ENCODE measurements around the gene CNTN4.
"Not testable (repeated sequence)": the region's sequence is repeated elsewhere in the genome, so short reads cannot be mapped to it uniquely, and the experiment has no call there.

The CNTN4 gene

DNA sequence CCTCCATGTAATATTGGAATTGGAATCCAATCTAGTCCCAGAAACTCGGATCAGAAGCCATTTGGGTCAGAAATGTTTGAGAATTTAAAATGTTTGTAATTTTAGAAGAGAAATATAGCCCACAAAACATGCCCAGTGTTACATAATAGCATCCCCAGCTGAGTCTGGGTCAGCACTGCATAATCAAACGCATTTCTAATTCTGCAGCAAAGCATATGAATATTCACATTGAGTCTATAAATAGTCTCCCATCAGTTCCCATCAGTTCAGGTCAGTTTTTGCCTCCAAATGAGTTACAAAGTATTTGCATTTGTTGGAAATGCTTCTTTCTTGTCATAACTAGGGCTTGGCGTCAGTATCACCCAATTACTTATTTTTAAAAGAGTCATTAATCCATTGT is 628.4 kb downstream of the CNTN4 start:
- no peak for DNase-seq

DNA sequence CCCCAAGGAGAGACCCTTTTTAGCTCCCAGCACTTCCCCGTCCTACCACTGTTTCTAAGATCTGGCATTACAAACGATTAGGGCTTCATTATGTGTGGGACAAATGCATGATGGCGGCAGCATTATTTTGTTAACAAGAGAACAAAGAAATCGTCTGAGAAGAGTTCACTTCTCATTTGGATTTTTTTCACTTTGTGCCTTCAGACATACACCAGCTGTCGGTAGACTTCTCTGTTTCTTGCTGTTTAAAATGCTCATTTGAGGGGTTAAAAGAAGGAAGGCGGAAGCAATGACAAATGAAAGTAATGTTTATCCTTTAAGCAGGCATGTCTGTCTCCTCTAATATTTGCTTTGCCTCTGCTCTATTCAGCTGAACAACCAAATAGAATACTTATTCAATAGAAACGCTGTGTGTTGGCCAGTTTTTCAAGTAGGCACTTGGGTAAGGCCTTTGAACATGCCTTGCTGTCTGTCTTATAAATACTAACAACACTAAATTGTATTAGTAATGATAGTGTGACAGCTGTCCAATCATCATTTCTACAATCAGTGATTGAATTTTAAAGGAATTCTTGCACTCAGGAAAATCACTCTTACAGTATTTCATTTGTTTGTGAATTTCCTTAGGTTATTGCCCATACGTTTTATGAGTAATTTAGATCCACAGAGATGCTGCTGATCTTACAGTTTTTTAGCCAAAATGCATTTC is 629.1 kb downstream of the CNTN4 start:
- DNase-seq, result peak; percentile 60

DNA sequence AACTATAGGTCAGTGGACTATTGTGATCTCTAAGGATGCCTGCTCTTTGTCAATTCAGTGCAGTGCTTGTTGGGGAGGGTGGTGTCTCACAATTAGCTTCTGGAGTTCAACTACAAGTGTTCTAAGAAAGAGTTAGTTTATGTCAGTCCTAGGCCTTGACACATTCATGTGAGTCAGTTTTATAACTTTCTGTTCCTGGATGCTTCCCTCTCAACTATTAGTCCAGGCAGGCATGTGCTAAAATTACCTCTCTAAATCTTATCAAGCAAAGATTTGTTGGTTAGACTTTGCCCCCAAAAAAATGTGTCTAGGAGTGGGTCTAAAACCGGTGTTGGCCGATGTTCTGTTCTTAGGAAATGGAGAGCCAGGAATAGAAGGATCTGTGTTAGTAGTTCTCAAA is 633.2 kb downstream of the CNTN4 start:
- DNase-seq, result no peak

DNA sequence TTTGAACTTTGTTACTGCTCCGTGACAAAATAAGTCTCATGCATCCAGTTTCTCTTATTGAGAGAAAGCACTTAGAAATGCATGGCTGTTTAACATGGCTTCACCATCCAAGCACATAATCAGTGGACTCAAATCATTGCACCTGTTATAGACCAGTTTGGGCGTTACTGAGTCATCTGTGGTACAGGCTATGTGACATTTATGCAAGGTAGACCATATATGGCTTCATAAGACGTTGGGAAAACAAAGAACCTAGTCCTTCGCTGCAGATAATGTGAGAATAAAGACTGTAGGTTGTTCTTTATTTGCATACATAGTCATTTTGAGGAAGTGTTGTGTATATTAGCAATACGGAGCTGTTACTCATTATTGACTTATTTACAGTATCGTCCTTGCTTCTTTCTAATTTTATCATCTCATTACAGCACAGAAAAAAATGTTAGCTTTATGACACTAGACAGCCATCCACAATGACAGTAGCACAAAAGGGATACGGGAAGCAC is 636.8 kb downstream of the CNTN4 start:
- DNase-seq, result peak; percentile 35

DNA sequence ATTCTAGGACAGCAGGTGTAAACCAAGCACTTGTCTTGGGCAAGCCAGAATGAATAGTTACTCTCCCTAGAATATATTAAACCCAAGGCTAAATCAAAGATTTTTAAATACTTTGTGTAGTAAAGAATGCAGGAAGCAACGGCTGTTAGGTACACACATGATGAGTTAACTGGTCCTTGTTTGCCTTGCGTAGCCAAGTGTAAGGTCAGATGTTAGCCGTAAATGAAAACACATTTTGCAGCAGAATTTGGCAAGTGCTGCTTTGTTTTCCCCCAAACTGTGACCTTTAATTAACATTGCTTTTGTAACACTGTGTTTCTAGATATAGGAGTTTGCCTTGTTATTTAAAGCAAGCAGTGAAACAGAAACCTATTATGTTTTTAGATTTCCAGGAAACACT is 642.9 kb downstream of the CNTN4 start:
- DNase-seq, result no peak

DNA sequence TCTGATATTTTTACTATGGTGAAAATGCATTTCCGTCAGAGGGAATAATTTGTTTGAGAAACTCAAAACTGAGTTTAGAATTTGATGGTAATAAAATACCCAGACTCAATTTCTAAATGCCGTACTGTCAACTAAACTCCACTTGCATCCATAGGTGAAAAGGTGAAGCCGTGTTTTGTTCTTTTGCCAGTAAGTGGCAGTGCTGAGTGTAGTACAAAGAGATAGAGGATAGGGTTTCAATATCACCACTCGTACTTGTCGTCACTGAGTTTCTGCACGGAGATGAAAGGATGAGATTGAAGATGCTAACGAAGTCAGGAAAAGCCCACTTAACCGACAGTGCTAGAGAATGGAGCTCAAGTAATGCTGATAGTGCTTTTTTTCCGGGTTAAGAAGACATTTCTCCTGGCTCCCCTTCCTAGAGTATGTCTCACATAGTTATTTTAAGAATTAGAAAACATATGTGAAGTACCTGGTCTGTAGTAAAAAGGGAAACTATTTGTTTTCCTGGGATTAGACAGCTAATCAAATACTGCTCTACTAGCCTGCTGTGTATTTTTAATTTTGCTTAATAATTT is 666.4 kb downstream of the CNTN4 start:
- peak; percentile 34 for DNase-seq

DNA sequence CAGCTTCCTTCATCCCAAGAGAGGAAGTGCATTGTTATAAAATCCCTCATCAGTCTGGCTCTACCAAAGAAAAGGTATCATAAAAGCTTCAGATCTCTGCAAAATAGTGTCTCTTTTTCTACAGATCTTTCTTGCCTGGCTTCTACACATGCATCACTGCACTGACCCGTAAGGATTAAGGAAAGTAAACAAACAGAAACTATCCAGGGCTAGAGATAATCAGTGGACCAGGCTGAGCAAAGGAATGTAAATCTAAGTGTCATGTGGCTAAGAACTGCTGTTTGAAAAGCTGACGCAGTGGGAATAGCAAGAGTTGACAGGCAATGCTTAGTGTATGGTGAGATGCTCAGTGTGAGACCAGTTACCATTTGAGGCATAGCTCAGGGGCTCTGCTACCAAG is 671.8 kb downstream of the CNTN4 start:
- DNase-seq, result no peak

DNA sequence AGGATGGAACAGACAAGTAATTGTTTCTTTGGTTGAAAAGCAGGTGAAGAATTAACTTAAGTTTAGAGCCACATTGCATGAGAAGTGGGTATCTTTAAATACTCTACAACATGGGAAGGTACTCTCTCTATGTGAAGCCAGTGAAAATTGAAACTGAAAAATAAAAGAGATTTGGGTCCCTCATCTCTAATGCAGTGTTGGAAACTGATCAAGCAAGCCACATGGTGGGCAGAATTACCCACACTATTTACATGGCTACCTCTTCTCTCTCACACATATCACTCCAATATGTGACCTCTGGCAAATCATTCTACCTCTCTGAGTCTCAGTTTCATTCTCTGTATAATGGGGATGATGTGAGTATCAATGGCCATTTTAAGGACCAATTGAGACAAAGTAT is 672.5 kb downstream of the CNTN4 start:
- no peak for DNase-seq

DNA sequence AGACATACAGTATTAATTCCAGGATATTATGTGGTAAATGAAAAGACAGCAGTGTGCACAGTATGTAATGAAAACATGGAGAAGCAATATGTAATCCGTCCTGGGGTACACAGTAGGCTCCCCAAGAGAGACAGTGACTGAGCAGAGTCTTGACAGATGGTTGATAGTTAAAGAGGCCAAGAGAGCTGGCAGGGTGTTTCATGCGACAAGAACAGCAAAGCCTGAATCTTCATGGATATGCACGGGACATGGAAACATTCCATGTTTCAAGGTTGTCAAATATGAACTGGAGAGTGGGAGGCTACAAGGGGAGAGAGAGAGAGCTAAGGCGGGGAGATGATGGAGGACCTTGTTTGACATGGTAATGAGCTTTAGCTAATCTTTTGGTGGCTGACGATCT is 673.1 kb downstream of the CNTN4 start:
- no peak for DNase-seq

DNA sequence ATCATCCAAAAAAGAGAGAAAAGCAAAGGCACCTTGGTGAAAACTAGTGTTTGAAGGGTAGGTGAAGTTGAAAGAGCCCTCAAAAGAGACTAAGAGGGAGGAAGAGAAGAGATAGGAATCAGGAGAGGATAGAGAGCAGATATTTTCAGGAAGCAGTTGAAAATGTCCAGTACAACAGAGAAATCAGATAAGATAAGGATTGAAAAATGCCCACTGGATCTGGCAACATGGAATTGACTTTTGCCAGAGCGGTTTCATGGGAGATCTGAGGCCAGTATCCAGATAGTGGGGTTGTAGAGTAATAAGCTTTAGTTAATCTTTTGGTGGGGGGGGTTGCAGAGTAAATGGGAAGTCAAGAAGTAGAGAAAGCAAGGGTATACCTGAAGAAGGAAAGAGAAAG is 674.1 kb downstream of the CNTN4 start:
- DNase-seq, result no peak

DNA sequence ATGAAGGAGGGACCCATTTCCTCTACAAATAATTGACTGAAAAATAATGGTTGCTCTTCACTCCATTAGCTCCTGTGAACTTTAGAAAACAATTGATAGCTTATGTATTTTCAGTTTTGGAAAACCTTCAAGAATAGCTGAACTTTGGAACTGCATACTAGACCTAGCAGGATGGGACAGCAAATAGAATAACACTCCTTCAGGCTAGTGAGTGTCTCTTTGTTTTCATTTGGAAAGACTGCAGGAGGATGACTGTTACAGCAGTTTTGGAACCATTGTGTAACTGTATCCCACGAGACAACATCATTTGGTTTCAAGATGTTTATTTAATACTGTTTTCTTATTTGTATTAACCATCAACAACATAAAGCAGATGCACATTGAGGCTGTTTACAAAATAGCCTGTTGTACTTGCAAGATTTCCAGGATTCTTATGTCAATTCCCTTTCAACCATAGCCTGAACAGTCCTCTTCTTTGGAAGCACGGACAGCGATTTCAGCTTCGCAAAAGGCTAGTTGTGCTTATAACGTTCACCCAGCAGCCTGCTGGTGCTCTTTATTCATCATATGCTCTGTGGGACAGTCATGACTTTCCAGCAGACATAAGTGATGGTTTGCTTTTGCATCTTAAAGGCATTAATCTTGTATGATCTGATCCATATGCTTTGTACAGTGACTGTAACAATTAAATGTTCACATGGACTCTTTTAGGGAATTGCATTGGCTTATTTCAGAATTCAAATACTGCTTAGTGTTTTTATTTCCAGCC is 676.0 kb downstream of the CNTN4 start:
- DNase-seq, result no peak

DNA sequence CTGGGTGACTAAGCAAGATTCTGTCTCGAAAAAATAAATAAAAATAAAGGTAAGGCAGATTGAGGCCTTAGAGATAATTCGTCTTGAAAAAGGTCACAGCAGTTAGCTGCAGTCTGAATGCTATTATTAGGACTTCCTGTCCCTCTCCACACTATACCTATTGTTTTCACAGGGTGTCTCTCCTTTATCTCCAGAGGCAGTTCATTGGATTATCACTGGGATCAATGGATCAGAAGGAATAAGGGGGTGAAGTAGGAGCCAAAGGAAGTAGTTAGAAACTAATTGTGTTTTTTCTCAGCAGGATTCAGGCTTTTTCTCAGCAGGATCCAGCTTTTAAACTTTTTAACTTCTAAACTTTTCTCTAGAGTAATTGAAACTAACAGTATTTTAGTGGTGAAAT is 684.6 kb downstream of the CNTN4 start:
- no peak for DNase-seq

DNA sequence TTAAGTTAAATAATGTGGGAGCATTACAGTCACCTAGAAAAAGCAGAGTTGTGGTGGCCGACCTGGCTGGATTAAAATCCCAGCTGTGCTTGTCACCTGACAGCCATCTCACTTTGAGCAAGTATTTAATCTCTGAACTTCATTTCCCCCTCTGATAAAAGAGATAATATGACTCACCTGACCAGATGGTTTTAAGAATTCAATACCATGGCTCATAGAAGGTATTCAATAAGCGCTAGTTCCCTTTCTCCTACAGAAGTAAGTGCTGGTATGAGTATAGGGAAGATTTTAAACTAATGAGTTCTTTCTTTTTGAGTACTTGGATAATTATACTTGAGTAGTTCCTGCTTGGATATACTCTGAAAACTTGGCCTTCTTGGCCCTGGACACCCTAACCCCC is 686.0 kb downstream of the CNTN4 start:
- no peak for DNase-seq

DNA sequence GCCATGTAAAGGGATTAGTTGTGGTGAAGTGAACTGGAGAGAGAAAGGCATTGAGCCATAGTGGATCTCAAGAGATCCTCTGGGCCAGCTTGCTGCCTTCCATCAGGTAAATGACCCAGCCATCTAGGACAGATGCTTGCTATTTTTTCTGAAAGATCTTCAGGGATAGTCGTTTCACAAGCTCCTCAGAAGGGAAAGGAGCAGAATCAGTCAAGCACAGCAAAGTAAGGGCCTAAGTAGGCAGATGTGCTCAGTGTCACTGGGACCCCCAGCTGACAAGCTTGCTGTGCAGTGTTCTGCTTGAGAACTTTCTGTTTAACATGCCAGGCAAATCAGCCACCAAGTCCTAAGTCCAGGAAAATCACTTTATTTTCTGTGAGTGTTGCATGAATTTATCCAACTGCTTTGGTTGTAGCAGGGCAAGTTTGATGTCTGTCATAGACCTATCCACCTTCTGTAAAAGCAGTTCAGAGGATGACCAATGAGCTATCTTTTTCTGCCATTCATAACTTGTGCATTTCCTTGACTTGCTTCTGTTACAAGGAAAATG is 691.7 kb downstream of the CNTN4 start:
- no peak for DNase-seq

DNA sequence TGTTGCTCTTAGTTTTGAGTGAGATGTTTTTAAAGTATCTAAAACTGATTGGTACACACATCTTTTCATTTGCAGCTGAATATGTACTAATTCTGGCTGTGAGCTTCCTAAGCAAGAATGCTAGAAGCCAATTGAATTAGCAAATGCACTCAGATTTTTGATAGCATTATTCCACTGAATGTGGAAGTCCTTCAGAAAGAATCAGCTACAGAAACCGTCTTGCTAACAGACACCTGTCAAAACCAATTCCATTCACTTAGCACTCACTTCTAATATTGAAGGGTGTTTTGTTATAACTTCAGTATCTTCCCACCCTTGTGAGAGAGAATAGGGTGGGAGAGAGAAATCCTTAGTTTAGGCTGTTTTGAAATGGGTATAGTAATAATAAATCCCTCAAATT is 693.8 kb downstream of the CNTN4 start:
- no peak for DNase-seq

DNA sequence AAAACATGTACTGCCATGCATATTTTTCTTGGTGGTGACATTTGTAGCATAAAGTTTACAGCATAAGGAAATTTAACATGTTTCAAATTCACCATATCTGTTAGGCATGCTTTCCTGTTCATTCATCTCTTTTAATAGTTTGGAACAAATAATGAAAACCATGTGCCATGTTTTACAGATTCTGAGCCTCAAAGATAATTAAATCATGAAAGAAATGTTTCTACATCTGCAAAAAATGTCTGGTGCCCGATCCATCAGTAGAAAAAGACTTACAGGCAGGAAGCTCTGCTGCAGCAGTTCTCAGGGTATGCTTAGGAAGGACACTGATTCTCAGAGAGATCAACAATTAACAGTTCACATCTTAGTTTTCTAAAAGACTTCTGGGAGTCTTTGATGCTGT is 695.3 kb downstream of the CNTN4 start:
- DNase-seq, result no peak

DNA sequence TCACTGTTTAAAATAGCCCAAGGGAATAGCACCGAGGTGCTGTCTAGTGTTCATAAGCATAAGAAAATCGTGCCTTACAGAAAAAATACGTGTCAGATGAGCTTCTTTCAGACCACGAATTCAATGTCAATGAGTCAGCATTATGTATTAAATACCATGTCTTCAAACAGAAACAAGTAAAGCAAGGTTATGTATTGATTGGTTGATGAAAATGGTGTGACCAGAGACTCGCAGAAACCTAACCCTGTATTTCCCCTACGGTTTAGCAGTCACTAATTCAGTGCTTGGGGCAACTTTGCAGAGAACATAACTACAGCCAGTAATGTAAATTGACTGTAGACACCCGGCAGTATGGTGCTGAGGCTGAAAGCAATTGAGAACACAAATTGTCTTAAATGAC is 703.8 kb downstream of the CNTN4 start:
- DNase-seq, result no peak

DNA sequence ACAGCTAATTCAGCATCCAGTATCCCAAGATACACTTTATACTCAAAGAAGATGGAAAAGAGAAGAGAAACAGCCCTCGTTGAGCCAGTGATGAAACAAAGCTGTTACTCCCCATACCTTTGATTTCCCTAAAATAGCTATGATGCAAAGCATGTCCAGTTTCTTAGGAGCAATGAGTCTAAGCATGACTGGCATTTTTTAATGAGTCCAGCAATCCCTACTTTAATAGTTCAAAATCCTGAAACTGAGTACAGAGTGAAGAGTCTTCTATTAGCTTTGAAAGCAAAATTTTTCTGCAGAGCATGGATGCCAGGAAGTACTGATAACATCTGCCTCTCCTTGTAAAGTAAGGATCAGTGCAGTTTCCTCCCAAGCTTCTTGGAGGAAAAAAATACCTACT is 708.8 kb downstream of the CNTN4 start:
- no peak for DNase-seq

DNA sequence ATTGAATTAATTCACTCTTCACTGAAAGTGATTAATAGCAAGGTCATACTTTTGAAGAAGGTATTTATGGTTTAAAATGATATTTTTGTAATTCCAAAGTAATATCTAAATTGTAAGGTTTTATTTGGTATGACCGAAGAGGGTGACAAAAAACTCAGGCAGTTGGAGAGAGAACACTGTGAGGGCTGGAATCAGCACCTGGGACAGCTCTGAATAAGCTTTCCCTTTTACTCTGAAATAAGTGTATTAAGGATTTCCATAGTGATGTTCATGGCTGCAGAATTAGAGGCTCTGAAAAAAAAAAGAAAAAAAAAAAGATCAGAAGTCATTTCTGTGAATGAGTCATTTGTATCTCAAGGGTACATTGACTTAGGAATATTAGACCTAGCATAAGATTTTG is 712.1 kb downstream of the CNTN4 start:
- DNase-seq, result no peak

DNA sequence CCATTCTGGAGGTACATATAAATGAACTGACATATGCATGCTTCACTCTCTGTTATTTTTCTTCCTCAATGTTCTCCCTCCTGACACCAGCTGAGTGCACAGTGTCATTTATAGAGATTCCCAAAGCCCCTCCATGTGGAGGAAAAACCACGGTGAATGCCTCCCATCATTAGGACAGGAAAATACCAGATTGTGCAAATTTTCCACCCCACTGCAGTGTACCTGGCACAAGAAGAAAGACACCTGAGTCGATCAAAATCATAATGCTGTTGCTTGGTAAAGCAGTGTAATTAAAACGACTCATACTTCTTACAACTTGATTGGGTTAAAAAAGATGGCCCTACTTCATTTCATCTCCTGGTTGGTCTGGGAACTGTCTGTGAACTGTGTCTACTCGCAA is 720.9 kb downstream of the CNTN4 start:
- no peak for DNase-seq

DNA sequence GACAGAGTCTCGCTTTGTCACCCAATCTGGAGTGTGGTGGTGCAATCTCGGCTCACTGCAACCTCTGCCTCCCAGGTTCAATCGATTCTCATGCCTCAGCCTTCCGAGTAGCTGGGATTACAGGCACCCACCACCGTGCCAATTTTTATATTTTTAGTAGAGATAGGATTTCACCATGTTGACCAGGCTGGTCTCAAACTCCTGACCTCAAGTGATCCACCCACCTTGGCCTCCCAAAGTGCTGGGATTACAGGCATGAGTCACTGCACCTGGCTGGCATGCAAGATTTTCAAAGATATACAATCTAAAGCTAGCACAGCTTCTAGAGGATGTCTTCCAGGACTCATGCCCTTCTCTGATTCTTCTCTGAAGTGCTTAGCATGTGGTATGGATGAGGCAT is 722.3 kb downstream of the CNTN4 start:
- DNase-seq, result not testable (repeated sequence)

DNA sequence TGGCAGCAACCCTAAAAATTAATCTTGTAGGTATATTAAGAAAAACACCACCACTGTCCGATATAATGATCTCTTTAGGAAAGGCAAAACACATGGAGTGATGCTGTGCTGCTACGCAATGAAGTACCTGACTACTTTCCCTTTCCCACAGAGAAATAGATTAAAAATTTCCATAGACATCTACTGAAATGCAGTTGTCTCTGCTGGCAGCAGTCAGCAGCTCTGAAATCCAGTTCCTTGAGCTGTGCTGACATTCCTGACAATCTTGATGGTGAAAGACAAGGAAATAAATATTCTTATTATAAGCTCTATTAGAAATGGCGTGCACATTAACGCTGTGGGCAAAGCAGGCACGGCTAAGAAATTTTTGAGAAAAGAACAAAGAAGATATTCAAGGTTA is 723.9 kb downstream of the CNTN4 start:
- DNase-seq, result no peak

DNA sequence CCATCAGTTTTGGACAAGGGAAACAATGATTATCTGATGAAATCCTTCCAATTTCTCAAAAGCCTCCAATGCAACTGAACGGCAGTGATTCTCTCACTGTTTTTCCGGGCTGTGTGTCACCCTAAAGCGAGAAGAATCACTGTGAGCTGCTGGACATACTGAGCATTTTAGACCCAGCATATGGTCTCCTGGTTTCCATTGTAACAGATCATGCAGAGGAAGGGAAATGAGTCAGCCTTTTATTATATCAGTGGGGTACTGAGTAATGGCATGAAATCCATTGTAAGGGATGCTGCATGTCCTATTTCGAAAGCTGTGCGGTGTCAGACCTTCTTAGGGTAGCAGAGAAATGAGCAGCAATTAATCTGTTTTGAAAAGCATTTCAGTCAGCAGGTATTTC is 724.4 kb downstream of the CNTN4 start:
- no peak for DNase-seq

All from NCI-H510A (cell line).